Measurements from ENCODE around the gene SLC35A5.

DNA sequence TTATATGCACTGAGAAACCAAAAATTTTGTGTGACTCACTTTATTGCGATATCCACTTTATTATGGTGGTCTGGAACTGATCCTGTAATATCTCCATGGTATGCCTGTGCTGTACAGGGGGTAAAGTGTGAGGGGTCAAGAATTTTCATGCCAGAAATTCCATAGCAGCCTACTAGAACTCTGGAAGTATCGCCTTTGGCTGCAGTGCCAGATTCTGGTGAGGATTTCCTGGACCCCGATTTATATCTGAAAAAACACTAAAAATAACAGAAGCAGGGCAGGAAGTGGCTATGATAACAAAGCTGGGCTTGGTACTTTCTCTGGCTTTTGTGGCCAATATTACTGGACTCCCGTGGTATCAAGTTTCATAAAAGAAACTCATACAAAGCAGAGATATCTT lies 42.7 kb downstream of the SLC35A5 start:
- no peak for TF ChIP-seq POLR2AphosphoS5 (IDR thresholded peaks at IDR 0.05)
- TF ChIP-seq, protein P1, sequence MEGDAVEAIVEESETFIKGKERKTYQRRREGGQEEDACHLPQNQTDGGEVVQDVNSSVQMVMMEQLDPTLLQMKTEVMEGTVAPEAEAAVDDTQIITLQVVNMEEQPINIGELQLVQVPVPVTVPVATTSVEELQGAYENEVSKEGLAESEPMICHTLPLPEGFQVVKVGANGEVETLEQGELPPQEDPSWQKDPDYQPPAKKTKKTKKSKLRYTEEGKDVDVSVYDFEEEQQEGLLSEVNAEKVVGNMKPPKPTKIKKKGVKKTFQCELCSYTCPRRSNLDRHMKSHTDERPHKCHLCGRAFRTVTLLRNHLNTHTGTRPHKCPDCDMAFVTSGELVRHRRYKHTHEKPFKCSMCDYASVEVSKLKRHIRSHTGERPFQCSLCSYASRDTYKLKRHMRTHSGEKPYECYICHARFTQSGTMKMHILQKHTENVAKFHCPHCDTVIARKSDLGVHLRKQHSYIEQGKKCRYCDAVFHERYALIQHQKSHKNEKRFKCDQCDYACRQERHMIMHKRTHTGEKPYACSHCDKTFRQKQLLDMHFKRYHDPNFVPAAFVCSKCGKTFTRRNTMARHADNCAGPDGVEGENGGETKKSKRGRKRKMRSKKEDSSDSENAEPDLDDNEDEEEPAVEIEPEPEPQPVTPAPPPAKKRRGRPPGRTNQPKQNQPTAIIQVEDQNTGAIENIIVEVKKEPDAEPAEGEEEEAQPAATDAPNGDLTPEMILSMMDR (IDR thresholded peaks at IDR 0.05): no peak

Measured in upper lobe of left lung (tissue), 4 donors.